Peyer's patch (tissue), 4 donors: ENCODE data around the gene C2CD4A. TPM values are rescaled to one million over a fixed set of nuclear protein-coding genes. Genes with fewer than 3 reads are reported as not detected.

ENCODE experiments used
- DNase-seq, 3 donors: peaks; one replicate each; pipeline ENCODE4 v3.0.0-alpha.2; 2017 to 2019
- H3K27ac ChIP-seq, 4 donors: fragments of 200-600 bp; sonication (generic); one replicate each; pipeline ENCODE4 v1.5.1; 2016 to 2019
- H3K27me3 ChIP-seq, 2 donors: fragments of 200-600 bp; sonication (generic); one replicate each; pipeline ENCODE4 v1.5.1; 2019
- H3K36me3 ChIP-seq, 3 donors: fragments of 200-600 bp; sonication (generic); one replicate each; pipeline ENCODE4 v1.5.1; 2016 to 2019
- H3K4me1 ChIP-seq, 4 donors: fragments of 200-600 bp; sonication (generic); one replicate each; pipeline ENCODE4 v1.5.1; 2016 to 2019
- H3K4me3 ChIP-seq, 4 donors: fragments of 200-600 bp; sonication (generic); 1 replicate in 3 of 4; 2 replicates in 1 of 4; pipeline ENCODE4 v1.5.1; 2016 to 2019; ENCODE audit warnings: mild to moderate bottlenecking in 1 of 4
- H3K9me3 ChIP-seq, 4 donors: fragments of 200-600 bp; sonication (generic); one replicate each; pipeline ENCODE4 v1.5.1; 2016 to 2019; ENCODE audit warnings: mild to moderate bottlenecking in 1 of 4
- CTCF ChIP-seq, 6 experiments: fragments of 450-650 bp in 4 of 6; fragments of 200-600 bp in 2 of 6; sonication (generic) in 1 of 6; IDR thresholded peaks; one replicate each; pipeline ENCODE4 v1.5.1; 2017 to 2019; ENCODE audit warnings: antibody characterized with exemption in 6 of 6, mild to moderate bottlenecking in 3 of 6, moderate library complexity in 1 of 6
- POLR2A ChIP-seq, 2 donors: fragments of 450-650 bp; IDR thresholded peaks; one replicate each; pipeline ENCODE4 v1.5.1; 2017; ENCODE audit warnings: antibody characterized with exemption in 2 of 2, mild to moderate bottlenecking in 2 of 2, moderate library complexity in 2 of 2
- total RNA-seq, 4 donors: library from RNA; depleted of rRNA; stranded (reverse); fragments of >200 nt; gene quantifications; one replicate each; pipeline ENCODE4 v1.1.0, GENCODE V29; 2016

The C2CD4A gene
- total RNA-seq, 4 donors from 2014 or later: 0.18 to 1.7 TPM; not detected in 2

- DNase-seq: no peak
- no peak overlapping the region for H3K4me3 ChIP-seq
- H3K4me1 ChIP-seq: peaks cover 0 to 15% (median 7%) of the 10 kb centered on the region in 4 donors
- no peaks in the 10 kb centered on the region for H3K9me3 ChIP-seq
- H3K36me3 ChIP-seq: no peaks in the 10 kb centered on the region
- no peak overlapping the region for H3K27ac ChIP-seq
- TF ChIP-seq CTCF (IDR thresholded peaks at IDR 0.05) (peak; percentile 30 to 69 (median 64)), POLR2A (IDR thresholded peaks at IDR 0.05) (no peak)
- no peaks in the 10 kb centered on the region for H3K27me3 ChIP-seq
Measured at GRCh38 chr15:62071711-62072308, 5.0 kb downstream of the C2CD4A start.

DNA sequence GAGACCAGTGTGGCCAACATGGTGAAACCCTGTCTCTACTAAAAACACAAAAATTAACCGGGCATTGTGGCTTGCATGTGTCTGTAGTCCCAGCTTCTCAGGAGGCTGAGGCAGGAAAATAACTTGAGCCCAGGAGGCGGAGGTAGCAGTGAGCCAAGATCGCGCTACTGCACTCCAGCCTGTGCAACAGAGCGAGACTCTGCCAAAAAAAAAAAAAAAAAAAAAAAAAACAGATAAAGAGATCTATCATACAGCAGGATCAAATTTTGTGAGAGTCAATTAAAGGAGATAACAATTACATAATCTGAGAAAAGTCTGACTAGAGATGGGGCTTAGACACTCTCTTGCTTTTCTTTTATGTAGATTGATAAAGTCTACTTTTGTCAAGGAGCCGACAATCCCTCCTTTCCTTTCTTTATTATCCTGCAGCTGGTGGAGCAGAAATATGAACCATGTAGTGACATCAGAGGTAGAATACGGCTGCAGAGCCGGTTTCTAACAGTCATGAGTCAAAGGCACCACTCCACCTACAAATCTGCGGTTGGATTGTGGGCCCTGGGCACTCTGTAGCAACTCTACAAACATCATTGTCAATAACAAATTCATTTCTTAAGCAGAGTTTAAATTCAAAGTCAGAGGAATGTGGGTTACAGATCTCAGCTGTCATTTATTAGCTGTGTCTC, 9.0 kb downstream of the C2CD4A start:
- TF ChIP-seq POLR2A (IDR thresholded peaks at IDR 0.05) (no peak), CTCF (IDR thresholded peaks at IDR 0.05) (no peak)
- Histone ChIP-seq H3K27me3 (no peaks in the 10 kb centered on the region), H3K4me1 (no peaks in the 10 kb centered on the region), H3K36me3 (no peaks in the 10 kb centered on the region), H3K27ac (no peak overlapping the region), H3K9me3 (no peaks in the 10 kb centered on the region), H3K4me3 (no peak overlapping the region)
- no peak for DNase-seq

DNA sequence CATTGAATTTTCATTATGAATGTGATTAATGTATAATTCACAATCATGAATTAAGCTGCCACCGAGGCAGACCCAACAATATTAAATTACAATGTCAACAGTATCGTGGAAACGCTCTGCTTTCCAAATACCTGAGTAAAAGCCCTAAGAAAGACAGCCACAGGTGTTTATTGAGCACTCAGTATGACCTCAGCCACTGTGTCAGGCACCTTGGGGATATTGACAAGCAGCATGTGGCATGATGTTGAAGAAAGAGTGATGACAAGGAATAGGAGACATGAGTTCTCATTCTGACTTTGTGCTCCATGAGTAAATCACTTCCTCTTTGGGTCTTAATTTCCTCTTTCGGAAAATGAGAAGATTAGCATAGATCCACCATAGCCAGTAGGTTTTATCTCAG, 12.8 kb downstream of the C2CD4A start:
- Histone ChIP-seq H3K36me3 (no peaks in the 10 kb centered on the region), H3K4me1 (no peaks in the 10 kb centered on the region), H3K27ac (no peak overlapping the region), H3K27me3 (no peaks in the 10 kb centered on the region), H3K4me3 (no peak overlapping the region), H3K9me3 (no peaks in the 10 kb centered on the region)
- TF ChIP-seq POLR2A (IDR thresholded peaks at IDR 0.05) (no peak), CTCF (IDR thresholded peaks at IDR 0.05) (no peak)
- DNase-seq: no peak

GRCh38 chr15:62083194-62084154, 16.7 kb downstream of the C2CD4A start:
- Histone ChIP-seq H3K36me3 (no peaks in the 10 kb centered on the region), H3K4me1 (no peaks in the 10 kb centered on the region), H3K4me3 (no peak overlapping the region), H3K27ac (peak overlapping the region in 1 of 4 donors; percentile 12), H3K27me3 (no peaks in the 10 kb centered on the region), H3K9me3 (no peaks in the 10 kb centered on the region)
- TF ChIP-seq CTCF (IDR thresholded peaks at IDR 0.05) (peak in 3 of 6 experiments; percentile 26 to 36 (median 30)), POLR2A (IDR thresholded peaks at IDR 0.05) (no peak)
- DNase-seq: no peak

- Histone ChIP-seq H3K4me3 (no peak overlapping the region), H3K36me3 (no peaks in the 10 kb centered on the region), H3K4me1 (no peaks in the 10 kb centered on the region), H3K27ac (no peak overlapping the region), H3K9me3 (no peaks in the 10 kb centered on the region), H3K27me3 (no peaks in the 10 kb centered on the region)
- DNase-seq: no peak
- TF ChIP-seq POLR2A (IDR thresholded peaks at IDR 0.05) (no peak), CTCF (IDR thresholded peaks at IDR 0.05) (no peak)
Measured at GRCh38 chr15:62085740-62086139, 19.0 kb downstream of the C2CD4A start.
